DOHH2 (cell line): Measurements from ENCODE around the gene SOX18.

ENCODE experiments used
- EZH2phosphoT487 ChIP-seq: fragments of 200-600 bp; sonication (generic); IDR thresholded peaks from 2 replicates; pipeline ENCODE4 v1.6.1; 2017; ENCODE audit warnings: borderline replicate concordance, mild to moderate bottlenecking, antibody characterized with exemption, low read length, moderate library complexity, mixed read lengths
- TF ChIP-seq, protein P1 (sequence below): fragments of 200-600 bp; sonication (generic); IDR thresholded peaks from one replicate; pipeline ENCODE4 v1.5.1; 2014; ENCODE audit warnings: antibody characterized with exemption, mild to moderate bottlenecking, low read depth, low read length; ENCODE audit not compliant: poor library complexity, severe bottlenecking

- TF ChIP-seq, protein P1, sequence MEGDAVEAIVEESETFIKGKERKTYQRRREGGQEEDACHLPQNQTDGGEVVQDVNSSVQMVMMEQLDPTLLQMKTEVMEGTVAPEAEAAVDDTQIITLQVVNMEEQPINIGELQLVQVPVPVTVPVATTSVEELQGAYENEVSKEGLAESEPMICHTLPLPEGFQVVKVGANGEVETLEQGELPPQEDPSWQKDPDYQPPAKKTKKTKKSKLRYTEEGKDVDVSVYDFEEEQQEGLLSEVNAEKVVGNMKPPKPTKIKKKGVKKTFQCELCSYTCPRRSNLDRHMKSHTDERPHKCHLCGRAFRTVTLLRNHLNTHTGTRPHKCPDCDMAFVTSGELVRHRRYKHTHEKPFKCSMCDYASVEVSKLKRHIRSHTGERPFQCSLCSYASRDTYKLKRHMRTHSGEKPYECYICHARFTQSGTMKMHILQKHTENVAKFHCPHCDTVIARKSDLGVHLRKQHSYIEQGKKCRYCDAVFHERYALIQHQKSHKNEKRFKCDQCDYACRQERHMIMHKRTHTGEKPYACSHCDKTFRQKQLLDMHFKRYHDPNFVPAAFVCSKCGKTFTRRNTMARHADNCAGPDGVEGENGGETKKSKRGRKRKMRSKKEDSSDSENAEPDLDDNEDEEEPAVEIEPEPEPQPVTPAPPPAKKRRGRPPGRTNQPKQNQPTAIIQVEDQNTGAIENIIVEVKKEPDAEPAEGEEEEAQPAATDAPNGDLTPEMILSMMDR = no peak
- TF ChIP-seq EZH2phosphoT487 = no peak
These were observed 23.1 kb upstream of the SOX18 start for GRCh38 chr20:64072498-64073063.
